GM21360 (cell line): ENCODE data around the gene RBM28.
"Not testable (repeated sequence)": the region's sequence is repeated elsewhere in the genome, so short reads cannot be mapped to it uniquely, and the experiment has no call there.

Source experiments
- ATAC-seq: cut with Tn5 transposase; IDR thresholded peaks from one replicate; pipeline ENCODE4 v1.9.1; 2021; ENCODE audit warnings: mild to moderate bottlenecking, moderate library complexity; ENCODE audit not compliant: unreplicated experiment

RBM28 gene

GRCh38 chr7:128298004-128298403 lies 45.7 kb downstream of the RBM28 start:
- ATAC-seq = not testable (repeated sequence)

DNA sequence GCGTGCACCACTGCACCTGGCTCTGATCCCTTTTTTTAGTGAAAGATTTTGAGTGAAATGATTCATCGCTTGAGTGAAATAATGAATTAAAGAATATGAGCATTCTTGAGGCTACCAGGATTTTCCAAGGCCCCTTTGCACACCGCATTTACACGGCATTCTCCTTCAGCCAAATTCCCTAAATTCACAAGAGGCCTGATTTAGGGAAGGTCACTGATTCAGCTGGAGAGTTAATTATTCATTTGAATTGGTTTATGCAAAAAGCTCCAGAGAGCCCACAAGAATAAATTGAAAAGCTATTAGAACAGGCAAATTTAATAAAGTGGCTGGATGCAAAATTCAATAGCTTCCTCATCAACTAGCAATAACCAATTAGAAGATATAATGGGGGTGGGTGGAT lies 56.2 kb downstream of the RBM28 start:
- no peak for ATAC-seq

GRCh38 chr7:128284102-128284501 lies 59.6 kb downstream of the RBM28 start:
- ATAC-seq = no peak

DNA sequence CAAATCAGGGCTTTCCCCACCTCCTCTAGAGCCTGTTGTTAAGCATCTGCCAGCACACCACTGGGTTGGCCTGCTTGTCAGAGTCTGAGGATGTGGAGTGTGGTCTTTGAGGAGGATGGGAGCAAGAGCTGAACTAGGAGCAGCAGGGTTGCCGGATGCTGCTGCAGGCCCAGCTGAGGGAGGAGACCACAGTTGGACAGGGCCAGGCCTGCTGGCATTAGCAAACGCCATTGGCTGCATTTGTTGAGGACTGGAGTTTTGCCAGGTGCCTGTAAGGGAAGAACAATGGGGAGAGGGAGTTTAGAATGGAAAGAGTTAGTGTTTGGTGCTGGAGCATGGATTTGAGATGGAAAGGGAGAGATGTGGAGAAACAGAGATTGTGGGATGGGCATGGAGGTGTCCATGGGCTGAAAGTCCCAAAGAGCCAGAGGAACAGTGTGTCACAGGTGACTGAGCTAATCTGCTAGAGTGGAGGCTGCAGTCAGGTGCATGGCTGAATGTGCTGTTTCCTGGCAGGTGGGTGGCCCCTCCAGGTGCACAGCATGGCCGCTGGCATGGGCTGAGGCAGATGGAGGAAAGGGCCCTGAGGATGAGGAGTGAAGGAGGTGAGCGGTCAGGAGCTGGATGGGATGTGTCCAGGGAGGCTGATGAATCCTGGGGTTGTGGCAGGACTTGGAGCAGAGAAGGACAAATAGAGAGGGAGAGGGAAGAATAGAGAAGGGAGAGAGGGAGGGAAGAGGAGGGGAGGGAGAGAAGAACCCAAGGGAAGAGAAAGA lies 61.9 kb downstream of the RBM28 start:
- no peak for ATAC-seq

GRCh38 chr7:128280451-128280850 lies 63.3 kb downstream of the RBM28 start:
- not testable (repeated sequence) for ATAC-seq

GRCh38 chr7:128279124-128279713 lies 64.5 kb downstream of the RBM28 start:
- ATAC-seq = no peak

- ATAC-seq = no peak
Observed at GRCh38 chr7:128278366-128278765, 65.3 kb downstream of the RBM28 start.

DNA sequence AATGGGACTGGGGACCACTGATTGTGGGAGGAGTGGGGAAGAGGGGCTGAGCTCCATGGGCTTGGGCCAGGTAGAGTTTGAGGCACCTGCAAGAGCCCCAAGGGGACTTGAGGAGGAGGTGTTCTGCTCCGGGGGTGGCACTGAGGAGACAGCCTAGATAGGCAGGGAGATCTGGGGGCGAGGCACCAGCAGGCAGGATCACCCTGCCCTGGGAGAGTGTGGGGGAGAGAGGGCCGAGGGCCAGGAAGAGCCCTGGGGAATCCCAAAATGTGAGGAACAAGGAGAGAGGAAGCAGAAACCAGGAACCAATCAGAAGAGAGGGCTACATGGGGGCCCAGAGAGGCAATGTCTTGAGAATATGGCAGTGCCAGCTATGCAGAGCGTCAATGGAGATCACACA lies 68.0 kb downstream of the RBM28 start:
- ATAC-seq = no peak

DNA sequence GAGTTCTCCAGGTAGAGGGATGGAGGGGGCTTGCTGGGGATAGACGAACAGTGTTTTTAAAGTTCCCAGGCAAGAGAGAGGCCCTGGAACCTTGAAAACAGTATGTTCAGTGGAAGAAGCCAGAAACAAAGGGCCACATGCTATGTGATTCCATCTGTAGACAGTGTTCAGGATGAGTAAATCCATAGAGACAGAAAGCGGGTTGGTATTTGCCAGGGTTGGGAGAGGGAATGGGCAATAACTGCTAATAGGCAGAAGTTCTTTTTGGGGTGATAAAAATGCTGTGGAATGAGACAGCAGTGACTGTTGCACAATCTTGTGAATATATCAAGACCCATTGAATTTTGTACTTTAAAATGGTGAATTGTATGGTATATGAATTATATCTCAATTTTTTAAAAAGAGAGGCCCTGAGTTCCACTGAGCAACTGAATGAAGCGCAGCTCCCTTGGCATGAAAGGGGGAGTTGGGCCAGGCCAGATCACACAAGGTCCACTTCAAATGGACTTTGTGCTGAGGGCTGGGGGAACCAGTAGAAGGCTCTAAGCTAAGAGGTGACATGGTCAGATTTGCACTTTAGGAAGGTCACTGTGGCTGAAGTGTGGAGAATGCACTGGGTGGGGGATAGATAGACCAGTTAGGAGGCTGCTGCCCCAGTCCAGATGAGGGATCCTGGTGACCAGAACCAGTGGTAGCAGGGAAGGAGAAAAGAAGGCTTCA lies 68.7 kb downstream of the RBM28 start:
- ATAC-seq = no peak

- no peak for ATAC-seq
Observed at GRCh38 chr7:128274246-128274883, 69.3 kb downstream of the RBM28 start.

- ATAC-seq = no peak
Observed at GRCh38 chr7:128271942-128272481, 71.7 kb downstream of the RBM28 start.

GRCh38 chr7:128271471-128271941 lies 72.2 kb downstream of the RBM28 start:
- no peak for ATAC-seq

- no peak for ATAC-seq
Observed at GRCh38 chr7:128270826-128271272, 72.9 kb downstream of the RBM28 start.

- ATAC-seq = no peak
Observed at GRCh38 chr7:128268233-128268632, 75.5 kb downstream of the RBM28 start.

DNA sequence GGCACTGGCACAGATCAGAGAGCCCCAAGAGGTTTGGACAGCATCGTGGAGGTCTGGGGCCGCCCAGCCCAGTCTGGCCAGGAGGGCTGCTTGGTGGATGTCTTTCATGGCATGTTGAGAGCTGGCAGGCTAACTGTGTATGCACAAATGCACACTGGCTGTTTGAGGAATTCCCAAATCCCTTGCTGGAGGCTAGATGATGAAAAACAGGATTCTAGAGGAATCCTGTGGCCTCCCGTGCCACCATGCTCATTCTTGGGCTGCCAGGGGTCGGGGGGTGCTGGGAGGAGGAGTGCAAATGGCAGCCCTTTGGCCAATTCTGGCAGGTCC lies 76.1 kb downstream of the RBM28 start:
- ATAC-seq = no peak

- ATAC-seq = no peak
Observed at GRCh38 chr7:128266883-128267594, 76.7 kb downstream of the RBM28 start.

DNA sequence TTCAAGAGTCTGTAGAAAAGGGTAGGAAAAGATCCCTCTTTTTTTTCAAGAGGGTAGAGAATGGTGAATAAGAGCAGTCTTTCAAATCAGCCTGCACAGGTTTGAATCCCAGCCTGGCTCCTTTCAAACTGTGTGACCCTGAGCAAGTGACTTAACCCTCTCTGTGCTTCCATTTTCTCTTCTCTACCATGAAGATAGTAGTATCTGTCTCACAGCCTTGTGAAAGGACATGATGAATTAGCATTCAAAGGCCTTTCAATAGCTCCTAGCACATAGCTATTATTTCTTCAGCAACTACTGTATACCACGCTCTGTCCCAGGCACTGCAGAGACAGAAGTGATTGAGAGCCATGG lies 77.2 kb downstream of the RBM28 start:
- ATAC-seq = no peak

DNA sequence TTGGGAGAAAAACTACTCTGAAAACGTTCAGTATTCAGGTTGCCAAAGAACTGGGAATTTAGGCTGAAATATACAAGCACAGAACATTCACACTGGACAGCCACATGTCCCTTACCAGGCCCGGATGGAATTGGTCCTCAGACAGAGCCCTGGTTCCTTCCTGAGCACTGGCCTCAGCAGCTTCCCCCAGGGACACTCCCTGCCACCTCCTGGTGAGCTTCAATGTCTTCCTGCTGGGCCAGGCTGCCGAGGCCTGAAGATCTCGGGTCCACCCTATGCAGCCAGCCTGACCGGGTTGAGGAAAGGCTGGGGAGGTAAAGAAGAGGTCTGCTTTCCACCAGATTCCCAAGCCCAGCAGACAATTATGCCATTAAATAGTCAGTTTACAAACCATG lies 77.8 kb downstream of the RBM28 start:
- ATAC-seq = no peak

- no peak for ATAC-seq
Observed at GRCh38 chr7:128265156-128265905, 78.4 kb downstream of the RBM28 start.

DNA sequence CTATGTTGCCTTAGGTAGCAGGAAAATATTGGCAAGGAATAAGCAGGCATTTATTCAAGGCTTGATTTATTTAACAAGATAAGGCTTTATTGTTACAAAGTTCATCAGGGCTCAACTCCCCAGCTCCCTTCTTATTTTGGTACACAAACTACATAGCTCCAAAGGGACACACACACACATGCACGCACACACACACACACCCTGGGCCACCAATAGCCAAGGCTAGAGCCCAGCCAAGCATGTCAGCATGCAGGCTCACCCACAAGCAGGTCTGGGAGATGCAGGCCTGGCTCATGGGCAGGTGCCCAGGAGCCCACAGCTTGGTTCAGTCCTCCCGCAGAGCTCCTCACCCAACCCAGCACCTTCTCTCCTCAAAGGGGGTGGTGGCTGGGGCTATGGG lies 79.2 kb downstream of the RBM28 start:
- no peak for ATAC-seq
